Fibroblast of mammary gland (primary cell): ENCODE results near the gene LRRC28.

ENCODE experiments used
- DNase-seq: peaks from one replicate; pipeline ENCODE4 v3.0.0-alpha.2; 2010; ENCODE audit warnings: low read depth
- H3K4me3 ChIP-seq: 2 replicates; pipeline ENCODE4 v1.5.1; 2011; ENCODE audit warnings: low read depth, mild to moderate bottlenecking, low read length, moderate library complexity; ENCODE audit not compliant: control insufficient read depth
- CTCF ChIP-seq: conservative IDR thresholded peaks from 2 replicates; pipeline ENCODE4 v1.5.1; 2011; ENCODE audit warnings: low read depth, low read length, inconsistent platforms; ENCODE audit not compliant: control insufficient read depth, insufficient read depth

Gene LRRC28

GRCh38 chr15:99343208-99343607 is 91.9 kb downstream of the LRRC28 start:
- H3K4me3 ChIP-seq, result no peak overlapping the region
- TF ChIP-seq CTCF, result no peak
- DNase-seq, result no peak

GRCh38 chr15:99343881-99344551 is 92.7 kb downstream of the LRRC28 start:
- TF ChIP-seq CTCF, result peak; percentile 7
- DNase-seq, result no peak
- no peak overlapping the region for H3K4me3 ChIP-seq

GRCh38 chr15:99344639-99345038 is 93.4 kb downstream of the LRRC28 start:
- no peak overlapping the region for H3K4me3 ChIP-seq
- no peak for DNase-seq
- TF ChIP-seq CTCF, result no peak

- no peak for TF ChIP-seq CTCF
- no peak for DNase-seq
- no peak overlapping the region for H3K4me3 ChIP-seq
These were observed 94.0 kb downstream of the LRRC28 start for GRCh38 chr15:99345242-99345641.

GRCh38 chr15:99345832-99346462 is 94.7 kb downstream of the LRRC28 start:
- TF ChIP-seq CTCF, result no peak
- no peak for DNase-seq
- no peak overlapping the region for H3K4me3 ChIP-seq

- H3K4me3 ChIP-seq, result no peak overlapping the region
- DNase-seq, result peak; percentile 15
- TF ChIP-seq CTCF, result no peak
These were observed 96.3 kb downstream of the LRRC28 start for GRCh38 chr15:99347574-99347973.
